Measurements from ENCODE around the gene SLC9A9.

The SLC9A9 gene

DNA sequence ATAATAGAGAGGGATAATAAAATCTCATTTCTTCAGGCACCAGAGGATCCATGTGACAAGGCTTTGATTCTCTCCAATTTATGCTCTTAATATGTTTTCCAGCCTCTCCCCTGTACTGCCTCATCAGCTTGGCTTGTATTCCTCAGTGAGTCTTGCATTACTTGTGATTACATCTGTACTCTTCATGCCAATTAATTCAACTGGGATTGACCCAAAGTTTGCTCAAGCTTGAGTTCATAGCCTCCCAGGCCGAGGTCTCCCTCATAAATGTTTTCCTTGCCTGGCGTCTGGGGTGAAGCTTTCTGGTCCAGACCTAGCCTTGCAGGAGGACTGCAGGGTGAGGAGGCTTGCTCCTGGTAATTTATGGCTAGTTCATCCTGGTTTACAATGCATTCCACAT lies 581.8 kb downstream of the SLC9A9 start:
- DNase-seq: no peak

DNA sequence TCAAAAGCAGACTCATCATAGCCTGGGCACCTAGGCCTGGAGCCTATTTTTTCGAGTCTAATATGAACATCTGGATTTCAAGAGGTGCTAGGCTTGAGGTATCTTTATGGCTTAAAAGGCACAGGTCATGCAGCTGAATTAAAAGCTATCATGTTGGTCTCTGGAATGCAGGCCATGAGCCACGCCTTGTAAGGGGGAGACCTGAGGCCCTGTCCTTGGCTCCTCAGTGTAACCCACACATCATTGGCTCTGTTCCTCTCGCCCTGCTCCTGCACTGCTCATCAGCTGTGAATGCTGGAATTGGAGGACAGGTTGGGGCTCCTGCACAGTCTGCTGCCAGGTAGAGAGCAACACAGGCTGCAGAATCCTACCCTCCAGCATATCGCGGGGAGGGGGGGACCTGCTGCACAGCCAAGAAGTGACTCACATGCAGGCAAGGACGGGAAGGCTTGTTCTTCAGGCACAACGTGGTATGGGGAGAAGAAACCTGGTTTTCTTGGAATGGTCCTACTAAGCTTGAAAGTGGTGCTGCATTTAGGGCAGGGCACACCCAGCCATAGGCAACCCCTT lies 582.7 kb downstream of the SLC9A9 start:
- DNase-seq: no peak

DNA sequence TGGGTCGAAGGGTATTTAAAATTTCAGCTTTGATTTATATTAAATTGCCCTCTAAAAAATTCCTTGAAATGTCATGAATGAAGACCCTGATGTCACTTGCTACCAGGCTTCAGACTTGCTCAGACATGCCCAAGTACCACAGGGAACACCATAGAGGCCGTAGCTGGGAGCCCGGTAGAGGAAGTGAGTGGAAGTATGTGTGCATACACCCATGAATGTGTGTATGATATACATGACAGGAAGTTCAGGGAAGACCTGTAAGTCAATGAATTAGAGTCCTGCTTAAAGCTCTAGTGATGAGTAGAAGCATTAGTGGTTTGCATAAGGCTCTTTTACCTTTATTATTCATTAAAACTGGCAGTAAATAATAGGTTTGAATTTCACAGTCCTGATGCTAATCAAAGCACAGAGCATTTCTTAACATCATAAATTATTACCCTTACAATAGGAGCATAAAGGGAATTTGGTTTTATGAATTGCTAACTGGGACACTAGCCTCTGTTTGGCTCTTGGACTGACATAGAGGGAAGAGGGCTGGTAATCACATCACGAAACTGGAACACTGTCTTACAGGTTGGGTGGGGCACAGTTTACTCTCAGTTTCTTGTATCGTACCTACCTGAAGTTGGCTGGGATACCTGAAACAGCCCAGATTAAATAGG lies 584.3 kb downstream of the SLC9A9 start:
- DNase-seq: no peak

DNA sequence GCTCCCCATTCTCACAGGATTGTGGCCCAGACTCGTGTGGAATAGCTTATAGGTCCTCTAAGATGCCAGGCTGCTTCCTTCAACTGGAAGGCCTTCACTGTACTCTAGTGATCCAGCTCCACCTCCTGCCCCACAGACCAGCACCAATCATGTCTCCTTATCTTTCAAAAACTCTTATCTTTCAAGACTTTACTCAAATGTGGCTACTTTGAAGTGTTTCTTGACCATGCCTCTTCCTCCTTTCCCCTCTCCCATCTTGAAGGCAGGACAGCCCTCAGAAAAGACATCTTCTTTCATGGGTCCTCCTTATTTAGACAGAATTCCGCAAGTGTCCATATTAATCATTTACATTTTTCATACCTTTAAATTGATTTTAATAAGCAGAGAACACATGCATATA lies 586.4 kb downstream of the SLC9A9 start:
- DNase-seq: no peak

DNA sequence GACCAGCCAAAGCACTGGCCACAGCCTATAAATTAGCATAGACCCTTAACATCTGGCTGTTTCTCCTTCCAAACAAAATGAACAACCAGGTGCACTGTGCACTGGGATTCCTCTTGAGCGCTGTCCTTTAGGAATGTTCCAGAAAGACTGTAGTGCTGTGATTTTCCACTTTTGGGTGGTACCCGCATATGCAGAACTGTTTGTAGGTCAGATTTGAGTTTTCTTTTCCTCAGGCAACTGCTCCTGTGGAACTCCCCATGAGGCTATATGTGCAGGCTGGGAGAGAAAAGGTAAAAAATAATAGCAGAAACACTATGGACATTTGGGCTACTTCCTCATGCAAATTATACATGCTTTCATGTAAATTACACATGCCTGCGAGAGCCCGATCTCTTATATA lies 589.6 kb downstream of the SLC9A9 start:
- no peak for DNase-seq

DNA sequence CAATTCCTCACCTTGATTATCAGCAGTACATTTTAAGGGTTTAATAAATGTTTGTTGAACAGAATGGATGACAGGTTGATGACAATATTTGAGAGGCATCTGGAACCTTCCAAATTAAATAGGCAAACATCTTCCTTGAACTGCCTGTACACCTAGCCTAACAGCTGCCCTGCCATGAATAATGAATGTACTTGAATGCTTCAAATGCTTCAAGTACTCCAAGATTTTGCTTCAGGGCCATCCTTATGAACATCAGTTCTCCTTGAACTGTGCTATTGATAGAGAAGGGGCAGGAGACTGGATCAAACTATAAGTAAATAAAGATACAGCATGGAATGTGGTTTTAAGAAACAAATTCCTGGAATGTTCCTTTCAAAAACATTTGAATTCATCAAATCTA lies 591.9 kb downstream of the SLC9A9 start:
- no peak for DNase-seq

DNA sequence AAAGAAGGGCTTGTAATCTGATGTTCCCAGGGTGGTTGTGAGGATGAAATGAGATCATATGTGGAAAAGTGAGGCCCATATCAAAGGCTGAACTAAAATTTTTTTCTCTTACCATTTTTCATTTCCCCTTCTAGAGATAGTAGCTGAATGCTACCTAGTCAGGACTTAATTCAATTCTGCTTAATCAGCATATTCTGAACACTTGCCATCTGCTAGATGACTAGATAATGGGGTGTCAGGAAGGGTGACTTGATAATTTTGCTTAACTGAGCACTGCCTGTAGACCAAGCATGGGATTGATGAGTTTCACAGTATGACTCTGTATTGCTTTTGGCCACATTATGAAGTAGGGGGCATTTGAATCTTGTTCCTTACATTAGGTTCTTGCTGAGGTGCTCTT lies 592.5 kb downstream of the SLC9A9 start:
- DNase-seq: no peak

DNA sequence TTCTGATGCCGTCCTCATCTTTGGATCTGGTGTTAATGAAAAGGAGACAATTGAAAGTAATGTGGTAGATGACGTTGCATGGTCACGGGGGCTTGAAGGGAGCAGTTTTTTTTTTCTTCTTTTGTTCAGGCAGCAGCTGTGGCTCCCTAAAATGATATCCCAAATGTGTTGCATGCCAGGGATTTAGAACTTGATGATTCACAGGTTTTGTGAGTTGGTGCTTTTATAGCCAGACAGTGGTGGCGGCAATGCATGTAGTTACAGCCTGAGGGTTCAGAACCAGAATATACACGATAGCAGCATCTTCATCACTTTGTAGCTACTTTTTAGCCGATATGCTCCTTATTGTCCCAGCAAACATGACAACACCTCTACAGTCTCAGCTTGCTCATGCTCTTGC lies 595.3 kb downstream of the SLC9A9 start:
- no peak for DNase-seq

DNA sequence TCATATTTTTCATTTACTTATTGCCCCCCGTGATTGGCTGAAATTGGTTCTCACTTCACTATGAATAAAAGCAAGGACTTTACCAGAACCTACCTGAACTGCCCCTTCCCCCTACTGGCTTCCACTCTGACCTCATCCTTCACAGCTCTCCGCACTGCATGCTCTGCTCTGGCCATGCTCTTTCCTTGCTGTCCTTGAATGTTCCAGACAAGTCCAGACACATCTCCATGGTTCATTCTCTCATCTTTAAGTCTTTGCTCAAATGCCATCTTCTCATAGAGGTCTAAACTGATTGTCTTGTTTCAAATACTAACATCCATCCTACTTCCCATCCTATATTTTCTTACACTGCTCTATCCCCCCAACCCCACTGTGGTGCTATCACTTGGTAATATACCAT lies 599.3 kb downstream of the SLC9A9 start:
- no peak for DNase-seq

DNA sequence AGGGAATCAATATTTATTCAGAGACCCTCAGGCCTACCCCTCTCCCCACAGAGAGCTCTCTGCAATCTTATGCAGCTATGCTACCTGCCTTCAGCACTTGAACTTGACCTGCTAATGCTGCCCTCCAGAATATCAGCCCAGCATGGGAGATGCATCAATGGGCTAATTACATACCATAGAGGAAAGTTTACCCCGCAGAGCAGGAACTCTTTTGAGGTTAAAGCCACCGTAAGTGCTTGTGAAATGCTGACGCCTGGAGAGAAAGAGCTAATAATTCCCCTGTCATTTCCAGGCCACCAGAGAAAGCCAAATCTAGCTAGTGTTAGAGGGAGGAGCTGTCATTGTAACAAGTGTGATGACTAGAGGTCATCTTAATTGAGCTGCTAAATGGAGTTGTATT lies 601.2 kb downstream of the SLC9A9 start:
- no peak for DNase-seq

DNA sequence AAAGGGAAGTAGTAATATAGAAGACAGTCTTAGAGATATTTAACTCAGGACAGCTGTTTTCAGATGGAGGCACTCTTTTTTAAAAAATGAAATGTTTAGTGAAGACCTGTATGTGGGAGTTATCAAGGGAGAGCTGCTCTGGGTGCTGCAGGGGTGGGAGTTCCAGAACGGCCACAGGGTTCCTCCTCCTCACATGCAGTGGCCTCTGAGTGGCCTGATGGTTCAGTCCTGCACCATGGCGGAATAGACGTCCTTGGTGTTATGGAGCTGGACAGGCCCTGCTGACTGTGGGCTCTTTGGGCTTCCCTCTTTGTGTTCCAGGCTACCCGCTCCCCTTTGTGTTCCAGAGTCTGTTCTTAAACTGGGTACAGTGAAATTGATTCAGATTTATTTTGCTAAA lies 602.6 kb downstream of the SLC9A9 start:
- no peak for DNase-seq

DNA sequence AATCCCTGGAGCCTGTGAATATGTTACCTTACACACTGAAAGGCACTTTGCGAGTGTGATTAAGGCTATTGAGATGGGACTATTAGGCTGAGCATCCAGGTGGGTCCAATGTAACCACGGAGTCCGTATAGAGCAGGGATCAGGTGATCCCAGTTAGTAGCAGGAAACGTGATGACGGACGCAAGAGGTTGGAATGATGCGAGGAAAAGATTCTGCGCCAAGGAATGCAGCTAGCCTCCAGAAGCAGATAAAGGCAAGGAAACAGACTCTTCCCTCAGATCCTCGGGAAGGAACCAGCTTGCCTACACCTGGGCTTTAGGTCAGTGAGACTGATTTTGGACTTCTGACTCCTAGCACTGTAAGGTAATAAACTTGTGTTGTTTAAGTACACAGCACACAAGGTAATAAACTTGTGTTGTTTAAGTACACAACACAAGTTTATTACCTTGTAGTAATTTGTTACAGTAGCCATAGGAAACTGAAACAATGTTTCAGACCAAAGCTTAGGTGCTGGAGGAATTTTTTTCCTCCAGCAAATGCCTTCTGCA lies 603.7 kb downstream of the SLC9A9 start:
- no peak for DNase-seq

DNA sequence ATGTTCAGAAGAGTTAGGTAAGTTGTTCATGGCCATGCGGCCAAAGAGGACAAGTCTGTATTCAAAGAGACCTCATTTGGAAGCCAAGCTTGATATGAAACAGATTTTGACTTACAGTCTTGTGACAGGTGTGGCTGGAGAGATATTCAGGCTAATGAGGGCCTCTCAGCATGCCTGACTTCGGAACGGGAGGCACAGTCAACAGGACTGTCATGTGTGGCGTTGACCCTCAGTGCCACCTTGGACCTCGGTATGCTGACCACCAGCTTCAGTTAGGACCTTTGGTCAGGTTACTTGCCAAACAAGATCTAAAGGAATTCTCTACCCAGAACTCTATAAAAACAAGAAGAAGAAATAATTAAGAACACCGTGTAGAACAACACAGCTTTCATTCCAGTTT lies 604.6 kb downstream of the SLC9A9 start:
- DNase-seq: no peak

DNA sequence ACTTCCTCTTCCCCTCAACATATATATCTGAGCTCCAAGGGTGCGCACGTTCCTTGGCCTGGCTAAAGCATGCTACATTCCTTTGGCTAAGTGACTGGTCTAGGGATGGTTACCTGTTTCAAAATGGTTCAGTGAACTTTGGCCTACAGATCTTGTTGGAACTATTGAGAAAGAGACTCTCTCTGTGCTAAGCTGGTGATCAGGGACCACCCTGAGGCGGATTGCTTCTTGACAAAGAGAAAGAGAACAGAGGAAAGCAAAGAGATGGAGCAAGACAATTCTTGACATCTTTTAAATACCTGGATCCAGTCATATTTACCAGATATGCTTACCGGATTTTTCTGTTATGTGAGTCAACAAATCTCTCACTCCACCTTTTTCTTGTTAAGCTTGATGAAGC lies 605.6 kb downstream of the SLC9A9 start:
- DNase-seq: no peak

DNA sequence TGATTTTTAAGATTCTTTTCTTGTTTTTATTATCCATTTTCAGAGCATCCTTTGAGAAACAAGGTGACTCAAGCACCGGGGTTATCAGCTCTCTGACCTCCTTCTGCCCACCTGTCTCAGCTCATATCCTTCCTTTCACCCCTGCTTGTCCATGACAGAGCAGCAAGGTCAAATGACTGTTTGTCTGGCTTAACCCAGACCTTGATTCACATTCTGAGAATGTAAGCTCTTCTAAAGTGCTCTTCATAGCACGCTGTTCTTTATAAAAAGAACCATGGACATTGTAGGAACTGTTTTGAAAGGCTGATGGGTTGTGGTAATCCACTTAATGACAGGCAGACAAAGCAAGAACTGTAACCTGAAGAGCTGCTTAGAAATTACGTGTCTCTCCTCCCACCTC lies 606.2 kb downstream of the SLC9A9 start:
- DNase-seq: no peak

DNA sequence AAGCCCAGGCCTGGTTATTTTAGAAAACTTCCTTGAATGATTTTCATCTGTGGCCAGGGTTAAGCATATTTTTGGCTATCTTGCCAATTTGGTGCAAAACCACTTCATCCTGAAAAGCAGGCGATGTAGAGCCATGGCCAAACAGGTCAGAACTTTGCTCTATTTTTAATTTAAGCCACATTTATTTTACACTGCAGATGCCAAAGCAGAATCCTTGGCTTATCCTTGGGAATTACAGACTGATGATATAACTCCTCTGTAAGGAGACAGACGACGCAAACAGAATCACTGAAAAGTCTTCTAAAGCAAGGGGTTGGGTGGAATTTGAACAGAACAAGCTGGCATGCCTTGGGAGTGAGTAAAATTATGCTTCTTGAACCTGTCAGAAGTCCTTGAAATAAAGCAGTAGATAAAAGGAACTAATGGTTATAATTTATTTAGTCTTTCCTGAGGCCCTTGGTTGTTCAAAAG lies 606.8 kb downstream of the SLC9A9 start:
- no peak for DNase-seq

DNA sequence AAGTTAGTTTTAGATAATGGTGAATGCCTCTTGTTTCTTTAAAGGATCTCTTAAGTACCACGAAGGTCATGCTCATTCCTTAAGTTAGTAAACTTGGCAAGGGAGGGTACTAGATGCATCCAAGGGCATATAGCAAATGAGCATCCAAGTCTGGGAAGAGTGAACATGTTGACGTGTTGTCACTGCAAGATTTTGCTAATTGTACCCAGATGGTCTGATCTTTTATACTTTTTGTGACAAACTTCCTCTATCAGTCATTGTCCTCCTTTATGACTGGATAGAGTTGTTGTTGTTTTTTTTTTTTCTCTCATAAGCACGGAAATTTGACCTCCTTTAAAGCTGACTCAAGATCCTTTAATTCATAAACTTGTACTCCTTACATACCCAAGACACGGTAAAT lies 607.4 kb downstream of the SLC9A9 start:
- DNase-seq: no peak

DNA sequence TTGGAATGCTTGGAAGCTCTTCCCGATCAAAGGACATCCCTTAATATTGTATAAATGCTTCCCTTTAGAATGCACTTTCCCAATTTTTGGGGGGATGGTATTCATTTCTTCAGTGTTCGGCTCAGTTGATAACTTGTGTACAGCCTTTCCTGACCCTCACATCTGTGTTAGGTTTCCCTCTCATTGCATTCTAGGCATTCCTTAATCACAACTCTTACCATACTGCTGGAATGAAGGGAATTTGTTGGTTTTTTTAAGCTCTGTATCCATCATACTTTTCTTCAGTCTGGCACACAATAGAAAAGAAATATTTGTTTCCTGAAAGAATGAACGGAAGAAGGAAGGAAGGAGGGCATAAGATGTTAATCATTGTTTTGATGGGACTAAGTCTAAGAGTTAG lies 609.2 kb downstream of the SLC9A9 start:
- no peak for DNase-seq

DNA sequence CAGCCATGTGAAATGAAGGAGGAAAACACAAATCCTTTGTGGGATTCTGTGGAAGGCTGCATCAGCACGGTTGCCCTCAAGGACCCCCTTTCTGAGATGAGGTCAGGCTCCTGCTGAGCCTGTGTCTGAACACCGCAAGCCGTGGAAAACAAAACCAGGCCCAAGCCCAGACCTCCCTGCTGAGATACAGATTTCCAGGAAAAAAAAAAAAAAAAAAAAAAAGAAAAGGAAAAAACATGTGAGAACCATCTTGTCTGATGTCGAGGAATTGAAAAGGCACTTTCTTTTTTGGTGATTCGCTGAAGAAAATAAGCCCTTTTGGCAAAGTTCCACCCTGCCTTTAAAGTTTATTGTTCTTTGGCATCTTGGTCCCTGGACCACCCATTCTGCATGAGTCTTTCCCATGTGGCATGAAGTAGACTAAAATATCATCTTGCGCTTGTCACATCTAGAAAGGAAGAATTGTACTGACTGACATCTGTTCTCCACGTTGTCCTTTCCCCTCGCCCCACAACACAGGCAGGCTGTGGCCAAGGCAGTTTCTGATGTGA lies 611.1 kb downstream of the SLC9A9 start:
- no peak for DNase-seq

DNA sequence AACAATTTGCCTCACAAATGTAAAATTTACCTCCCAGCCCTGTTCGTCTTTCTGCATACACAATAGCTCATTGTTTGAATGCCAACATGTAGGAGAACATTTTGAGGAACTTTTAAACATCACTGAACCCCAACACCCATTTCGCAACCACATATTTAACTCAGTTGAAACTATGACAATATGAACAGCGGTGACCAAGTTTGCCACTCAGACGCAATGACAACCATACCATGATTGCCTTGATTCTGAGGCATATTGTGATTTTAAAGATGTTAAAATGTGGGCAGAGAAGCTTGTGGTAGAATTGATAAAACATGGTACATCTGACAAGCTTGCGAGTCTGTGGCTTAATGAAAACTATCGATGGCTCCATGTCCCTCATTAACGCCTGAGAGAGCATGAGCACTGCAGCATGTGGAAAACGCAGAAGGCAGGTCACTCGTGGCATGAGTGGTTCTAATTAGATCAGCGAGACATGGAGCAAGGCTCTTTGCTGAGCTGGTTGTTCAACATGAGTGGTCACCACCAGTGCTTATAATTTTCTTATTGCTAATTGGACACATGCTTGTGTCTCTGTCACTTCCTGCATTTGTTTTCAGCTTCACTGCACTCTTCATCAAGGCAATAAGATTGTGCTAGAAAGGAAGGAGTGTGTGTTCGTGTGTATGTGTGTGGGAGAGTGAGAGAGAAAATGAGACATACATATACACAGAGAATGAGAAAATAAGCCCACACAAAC lies 611.9 kb downstream of the SLC9A9 start:
- DNase-seq: no peak

DNA sequence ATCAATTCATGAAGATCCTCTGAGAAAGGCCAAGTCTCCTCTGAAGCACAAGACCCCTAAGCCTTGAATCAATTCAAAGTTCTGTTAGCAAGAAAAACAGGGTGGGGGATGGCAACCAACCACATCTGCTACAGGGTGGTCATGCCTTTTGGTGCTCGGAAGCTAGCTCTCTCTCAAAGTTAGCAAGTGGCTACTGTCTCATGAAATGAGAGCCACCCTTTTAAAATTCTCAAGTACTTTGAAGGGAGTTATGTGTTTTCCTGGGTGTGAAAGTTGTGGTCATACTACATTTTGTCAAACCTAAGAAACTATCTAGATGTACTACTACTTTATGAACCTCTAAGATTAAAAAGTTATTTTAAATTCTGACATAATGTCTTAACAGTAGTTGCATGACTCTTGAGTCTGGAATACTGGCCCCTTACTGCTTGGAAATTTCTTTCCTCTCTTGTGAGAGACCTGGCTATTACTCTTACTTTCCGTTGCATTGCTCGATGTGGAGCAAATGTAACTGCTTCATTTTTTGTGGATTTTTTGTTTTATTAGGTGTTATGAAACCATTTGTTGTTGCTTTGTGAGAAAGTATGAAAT lies 612.6 kb downstream of the SLC9A9 start:
- no peak for DNase-seq

DNA sequence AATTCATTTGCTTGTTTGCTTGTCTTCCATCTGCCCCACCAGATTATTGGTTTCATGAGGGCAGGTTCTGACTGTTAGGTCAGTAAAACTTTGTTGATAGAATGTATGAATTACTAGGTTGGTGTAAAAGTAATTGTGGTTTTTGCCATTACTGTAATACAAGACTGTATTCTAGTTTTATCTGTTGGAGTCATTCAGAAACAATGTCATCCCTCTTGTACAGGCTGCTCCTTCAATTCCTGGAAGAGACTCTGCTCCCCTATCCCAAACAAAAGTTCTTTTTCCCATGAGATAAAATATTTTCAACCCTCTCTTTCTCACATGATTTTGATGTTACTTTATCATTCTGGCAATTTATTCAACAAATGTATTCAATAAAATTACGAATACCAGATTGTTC lies 613.7 kb downstream of the SLC9A9 start:
- DNase-seq: no peak

DNA sequence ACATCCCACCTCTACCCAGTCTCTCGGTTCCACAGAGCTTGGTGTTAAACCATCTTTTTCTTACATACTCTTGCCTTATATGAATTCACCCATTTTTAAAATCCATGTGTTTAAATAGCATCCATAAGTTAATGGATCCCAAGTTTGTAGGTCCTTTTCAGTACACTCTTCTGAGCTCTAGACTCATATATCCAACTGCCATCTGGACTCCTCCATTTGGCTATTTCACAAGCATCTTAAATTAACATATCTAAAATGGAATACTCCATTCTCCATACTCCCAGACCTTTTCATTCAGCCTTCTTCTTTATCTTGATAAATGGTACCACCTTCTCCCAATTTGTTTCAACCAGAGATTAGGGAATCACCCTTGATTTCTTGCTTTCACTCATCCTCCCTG lies 615.3 kb downstream of the SLC9A9 start:
- no peak for DNase-seq
